WTC11 (cell line): ENCODE results near the gene WNT5A.

Experiments
- CTCF ChIP-seq: fragments of 200-600 bp; IDR thresholded peaks from 2 replicates; pipeline ENCODE4 v1.8.0; 2022; ENCODE audit warnings: antibody characterized with exemption
- FOXJ3 ChIP-seq: sonication (generic); formaldehyde crosslinking; IDR thresholded peaks from 2 replicates; pipeline ENCODE4 v1.9.0; 2021; ENCODE audit warnings: missing genetic modification reagents, mild to moderate bottlenecking, borderline replicate concordance
- GRHL2 ChIP-seq: fragments of 250-450 bp; sonication (Bioruptor Pico); IDR thresholded peaks from 2 replicates; pipeline ENCODE4 v1.8.0; 2022; ENCODE audit warnings: mild to moderate bottlenecking, moderate library complexity; ENCODE audit not compliant: insufficient replicate concordance, severe bottlenecking
- HMGA2 ChIP-seq: fragments of 250-450 bp; sonication (Bioruptor Pico); IDR thresholded peaks from 2 replicates; pipeline ENCODE4 v1.4.0; 2021; ENCODE audit warnings: mild to moderate bottlenecking, moderate library complexity
- JUN ChIP-seq: sonication (generic); formaldehyde crosslinking; IDR thresholded peaks from 2 replicates; pipeline ENCODE4 v1.8.0; 2023; ENCODE audit warnings: mild to moderate bottlenecking, missing genetic modification reagents
- NFE2L1 ChIP-seq: sonication (generic); formaldehyde crosslinking; IDR thresholded peaks from 2 replicates; pipeline ENCODE4 v1.8.1; 2023; ENCODE audit warnings: missing genetic modification reagents
- NR2C2 ChIP-seq: sonication (generic); formaldehyde crosslinking; IDR thresholded peaks from 2 replicates; pipeline ENCODE4 v1.8.0; 2022; ENCODE audit warnings: mild to moderate bottlenecking, missing genetic modification reagents
- SMAD4 ChIP-seq: sonication (generic); formaldehyde crosslinking; IDR thresholded peaks from 2 replicates; pipeline ENCODE4 v1.8.0; 2022; ENCODE audit warnings: mild to moderate bottlenecking, missing genetic modification reagents
- SP1 ChIP-seq: sonication (generic); formaldehyde crosslinking; conservative IDR thresholded peaks from 2 replicates; pipeline ENCODE4 v1.8.1; 2022; ENCODE audit warnings: missing genetic modification reagents
- TEAD4 ChIP-seq: sonication (generic); formaldehyde crosslinking; IDR thresholded peaks from 2 replicates; pipeline ENCODE4 v1.8.0; 2022; ENCODE audit warnings: mild to moderate bottlenecking, missing genetic modification reagents
- ZNF138 ChIP-seq: sonication (generic); formaldehyde crosslinking; conservative IDR thresholded peaks from 2 replicates; pipeline ENCODE4 v1.8.1; 2022; ENCODE audit warnings: mild to moderate bottlenecking, moderate library complexity, missing genetic modification reagents
- ZNF512 ChIP-seq: sonication (generic); formaldehyde crosslinking; IDR thresholded peaks from 2 replicates; pipeline ENCODE4 v1.8.1; 2022; ENCODE audit warnings: missing genetic modification reagents, borderline replicate concordance

DNA sequence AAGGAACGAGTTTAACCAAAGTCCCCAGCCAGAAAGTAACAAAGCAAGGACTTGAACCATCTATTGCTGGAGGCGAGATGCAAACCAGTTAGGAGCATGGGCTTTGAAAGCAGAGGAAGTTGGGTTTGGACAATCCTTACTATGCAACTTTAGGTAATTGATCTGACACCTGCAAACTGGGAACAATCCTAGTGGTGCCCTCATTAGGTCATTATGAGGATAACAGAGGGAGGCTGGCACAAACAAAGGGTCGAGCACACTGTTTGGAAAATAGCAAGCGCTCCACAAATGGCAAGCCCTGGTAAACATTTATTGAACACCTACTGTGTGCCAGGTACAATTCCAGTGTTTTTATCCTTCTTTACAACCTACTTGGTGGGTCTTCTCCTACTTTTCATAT, 45.6 kb downstream of the WNT5A start:
- TF ChIP-seq CTCF (no peak), TEAD4 (no peak), FOXJ3 (CRISPR knock-in tag) (no peak), SMAD4 (CRISPR knock-in tag) (no peak), ZNF512 (no peak), GRHL2 (CRISPR knock-in tag) (no peak), NR2C2 (CRISPR knock-in tag) (no peak), NFE2L1 (CRISPR knock-in tag) (no peak), HMGA2 (no peak), ZNF138 (no peak), JUN (CRISPR knock-in tag) (no peak), SP1 (CRISPR knock-in tag) (no peak)
